Cardiac muscle cell (in vitro differentiated cells and primary cell): Measurements from ENCODE around the gene FBXL14. TPM values are rescaled to one million over a fixed set of nuclear protein-coding genes. Genes with fewer than 3 reads are reported as not detected.

Experiments used
- DNase-seq, 2 donors: peaks; one replicate each; pipeline versions ENCODE4 v3.0.0 to v3.0.0-alpha.2; 2010 to 2017; ENCODE audit warnings: low read depth in 1 of 2, low spot score in 1 of 2
- H3K27ac ChIP-seq: fragments of 200-600 bp; sonication (generic); 2 replicates; pipeline ENCODE4 v1.5.1; 2016
- H3K27me3 ChIP-seq: fragments of 200-600 bp; sonication (generic); 2 replicates; pipeline ENCODE4 v1.6.0; 2016; ENCODE audit warnings: control low read depth
- H3K36me3 ChIP-seq: fragments of 200-600 bp; sonication (generic); 2 replicates; pipeline ENCODE4 v1.5.1; 2016; ENCODE audit warnings: control low read depth
- H3K4me1 ChIP-seq: fragments of 200-600 bp; sonication (generic); 2 replicates; pipeline ENCODE4 v1.8.1; 2017; ENCODE audit warnings: low read depth, mild to moderate bottlenecking, mixed run types
- H3K4me3 ChIP-seq: fragments of 200-600 bp; sonication (generic); 2 replicates; pipeline ENCODE4 v1.5.1; 2016; ENCODE audit warnings: mild to moderate bottlenecking
- H3K9me3 ChIP-seq: fragments of 200-600 bp; sonication (generic); 2 replicates; pipeline ENCODE4 v1.5.1; 2017; ENCODE audit warnings: low read depth, mild to moderate bottlenecking, control low read depth
- polyA plus RNA-seq: library from polyadenylated mRNA; unstranded; fragments of >200 nt; fragmentation: Nextera tagmentation; extraction: Ambion mirVana; gene quantifications from 2 replicates; pipeline ENCODE4 v1.2.1, GENCODE V29; 2016
- total RNA-seq: library from RNA; depleted of rRNA; stranded (reverse); fragments of >200 nt; gene quantifications from 2 replicates; pipeline ENCODE4 v1.2.3, GENCODE V29; 2016
- TF ChIP-seq, protein P1 (sequence below): IDR thresholded peaks from 2 replicates; pipeline ENCODE4 v1.5.1; 2012; ENCODE audit warnings: low read depth, mild to moderate bottlenecking, low read length

Gene FBXL14
- total and polyA plus RNA-seq, 2 experiments from 2014 or later, result 17.8 to 27.8 TPM

DNA sequence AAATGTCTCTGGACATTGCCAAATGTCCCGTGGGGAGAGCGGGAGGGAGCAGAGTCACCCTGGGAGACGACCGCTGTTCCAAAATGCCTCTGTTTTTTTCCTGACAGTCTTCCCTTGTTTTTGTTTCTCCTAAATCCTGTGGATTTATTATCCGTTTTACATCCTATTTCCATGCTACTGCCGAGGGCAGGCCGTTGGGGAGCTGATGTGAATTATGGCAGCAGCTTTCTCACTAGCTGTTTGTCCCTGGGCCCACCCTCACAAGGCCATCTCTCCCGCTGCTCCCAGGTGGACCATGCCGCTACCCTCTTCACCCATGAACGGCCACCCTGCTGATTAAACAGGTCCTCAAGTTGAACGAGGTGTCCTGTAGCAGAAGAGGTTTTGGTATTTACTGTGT is 55.2 kb downstream of the FBXL14 start:
- H3K27ac ChIP-seq, result peak overlapping the region; percentile 23
- no peaks in the 10 kb centered on the region for H3K9me3 ChIP-seq
- TF ChIP-seq, protein P1, sequence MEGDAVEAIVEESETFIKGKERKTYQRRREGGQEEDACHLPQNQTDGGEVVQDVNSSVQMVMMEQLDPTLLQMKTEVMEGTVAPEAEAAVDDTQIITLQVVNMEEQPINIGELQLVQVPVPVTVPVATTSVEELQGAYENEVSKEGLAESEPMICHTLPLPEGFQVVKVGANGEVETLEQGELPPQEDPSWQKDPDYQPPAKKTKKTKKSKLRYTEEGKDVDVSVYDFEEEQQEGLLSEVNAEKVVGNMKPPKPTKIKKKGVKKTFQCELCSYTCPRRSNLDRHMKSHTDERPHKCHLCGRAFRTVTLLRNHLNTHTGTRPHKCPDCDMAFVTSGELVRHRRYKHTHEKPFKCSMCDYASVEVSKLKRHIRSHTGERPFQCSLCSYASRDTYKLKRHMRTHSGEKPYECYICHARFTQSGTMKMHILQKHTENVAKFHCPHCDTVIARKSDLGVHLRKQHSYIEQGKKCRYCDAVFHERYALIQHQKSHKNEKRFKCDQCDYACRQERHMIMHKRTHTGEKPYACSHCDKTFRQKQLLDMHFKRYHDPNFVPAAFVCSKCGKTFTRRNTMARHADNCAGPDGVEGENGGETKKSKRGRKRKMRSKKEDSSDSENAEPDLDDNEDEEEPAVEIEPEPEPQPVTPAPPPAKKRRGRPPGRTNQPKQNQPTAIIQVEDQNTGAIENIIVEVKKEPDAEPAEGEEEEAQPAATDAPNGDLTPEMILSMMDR, result no peak
- no peaks in the 10 kb centered on the region for H3K36me3 ChIP-seq
- H3K4me1 ChIP-seq, result peaks cover 16% of the 10 kb centered on the region
- H3K4me3 ChIP-seq, result no peak overlapping the region
- no peak for DNase-seq
- no peaks in the 10 kb centered on the region for H3K27me3 ChIP-seq

DNA sequence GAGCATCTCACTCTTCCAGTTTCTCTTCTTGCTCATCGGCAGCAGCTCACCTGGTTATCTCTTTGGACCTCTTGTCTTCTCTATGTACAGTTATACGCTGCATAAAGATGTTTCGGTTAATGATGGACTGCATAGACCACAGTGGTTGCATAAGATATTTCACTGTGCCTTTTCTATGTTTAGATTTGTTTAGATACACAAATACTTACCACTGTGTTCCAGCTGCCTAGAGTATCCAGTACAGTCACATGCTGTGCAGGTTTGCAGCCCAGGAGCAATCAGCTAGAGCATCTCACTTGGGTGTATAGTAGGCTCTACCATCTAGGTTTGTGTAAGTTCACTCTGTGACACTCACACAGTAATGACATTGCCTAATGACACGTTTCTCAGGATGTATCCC is 57.6 kb downstream of the FBXL14 start:
- no peaks in the 10 kb centered on the region for H3K27me3 ChIP-seq
- H3K36me3 ChIP-seq, result no peaks in the 10 kb centered on the region
- no peak for DNase-seq
- TF ChIP-seq, protein P1, result no peak
- no peak overlapping the region for H3K27ac ChIP-seq
- peaks cover 32% of the 10 kb centered on the region for H3K4me1 ChIP-seq
- H3K9me3 ChIP-seq, result no peaks in the 10 kb centered on the region
- H3K4me3 ChIP-seq, result no peak overlapping the region

DNA sequence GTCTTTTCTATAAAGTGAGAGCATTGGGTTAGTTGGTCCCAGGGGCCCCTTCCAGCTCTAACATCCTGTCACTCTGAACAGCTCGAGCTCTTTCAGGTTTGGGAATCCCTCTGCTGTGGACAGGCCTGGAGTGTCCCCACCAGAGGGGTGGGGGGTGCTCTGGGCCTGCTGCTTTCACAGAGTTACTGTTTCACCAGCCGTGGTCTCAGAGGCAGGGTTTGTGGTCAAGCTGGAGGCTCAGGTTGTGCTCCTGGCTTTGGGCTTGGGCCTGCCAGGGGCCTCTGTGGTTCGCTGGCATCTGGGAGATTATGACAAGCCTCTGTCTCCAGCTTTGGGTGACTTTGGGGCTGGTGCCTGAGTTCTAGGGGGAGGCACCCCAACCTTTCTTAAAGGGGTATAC is 59.6 kb downstream of the FBXL14 start:
- peak overlapping the region; percentile 1 for H3K27ac ChIP-seq
- H3K27me3 ChIP-seq, result peaks cover 7% of the 10 kb centered on the region

DNA sequence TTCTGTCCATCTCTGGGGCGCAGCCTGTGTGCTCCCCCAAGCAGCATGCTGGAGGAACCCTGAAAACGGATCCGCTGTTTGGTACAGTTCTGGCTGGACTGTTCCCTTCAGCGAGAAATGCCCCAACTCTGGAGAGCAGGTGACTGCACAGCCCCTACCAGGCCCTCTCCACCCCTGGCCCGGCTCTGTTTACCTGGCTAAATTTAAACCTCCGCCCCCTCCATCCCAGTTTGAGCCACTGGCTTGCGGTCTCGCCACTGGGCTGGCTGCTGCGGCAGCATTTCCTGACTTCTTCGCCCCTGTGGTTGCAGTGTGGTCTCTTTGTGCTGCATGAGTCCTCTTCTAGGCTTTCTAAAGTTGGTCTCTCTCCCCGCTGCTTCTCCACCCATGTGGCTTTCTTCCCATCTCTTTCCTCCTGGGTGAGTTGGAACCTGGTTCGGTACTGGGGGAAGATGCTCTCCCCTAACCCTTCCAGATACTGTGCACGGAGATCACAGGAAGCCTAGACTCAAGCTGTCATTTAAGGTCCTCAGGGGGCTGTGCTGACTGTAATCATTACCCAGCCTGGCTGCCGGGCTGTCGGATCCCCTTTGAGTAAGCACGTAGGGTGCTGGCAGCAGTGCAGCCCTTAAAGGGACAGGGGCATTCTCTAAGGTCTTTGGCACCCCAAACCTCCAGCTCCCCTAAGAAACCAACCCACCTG is 60.6 kb downstream of the FBXL14 start:
- H3K4me1 ChIP-seq, result peaks cover 38% of the 10 kb centered on the region
- peaks cover 7% of the 10 kb centered on the region for H3K27me3 ChIP-seq
- peak overlapping the region; percentile 99 for H3K27ac ChIP-seq
- H3K36me3 ChIP-seq, result peaks cover 7% of the 10 kb centered on the region
- TF ChIP-seq, protein P1, result no peak
- H3K4me3 ChIP-seq, result peak overlapping the region; percentile 93
- H3K9me3 ChIP-seq, result no peaks in the 10 kb centered on the region
- DNase-seq, result peak in 1 of 2 donors; percentile 45

More for the DNA sequence above, 59.6 kb downstream of the FBXL14 start:
- no peaks in the 10 kb centered on the region for H3K9me3 ChIP-seq
- H3K36me3 ChIP-seq, result peaks cover 5% of the 10 kb centered on the region
- DNase-seq, result no peak
- H3K4me3 ChIP-seq, result no peak overlapping the region
- TF ChIP-seq, protein P1, result no peak
- H3K4me1 ChIP-seq, result peaks cover 32% of the 10 kb centered on the region

GRCh38 chr12:1533205-1533601 is 61.2 kb downstream of the FBXL14 start:
- TF ChIP-seq, protein P1, result no peak
- Histone ChIP-seq H3K36me3 (peaks cover 7% of the 10 kb centered on the region), H3K9me3 (no peaks in the 10 kb centered on the region), H3K27me3 (peaks cover 7% of the 10 kb centered on the region), H3K4me1 (peaks cover 41% of the 10 kb centered on the region), H3K27ac (peak overlapping the region; percentile 99), H3K4me3 (peak overlapping the region; percentile 93)
- DNase-seq, result no peak
